GM10847 (cell line): ENCODE results near the gene GPR161.

Source experiments
- POLR2A ChIP-seq: IDR thresholded peaks from 2 replicates; pipeline ENCODE4 v1.6.1; 2011; ENCODE audit not compliant: insufficient read length; ENCODE audit errors: extremely low read depth

Gene GPR161

DNA sequence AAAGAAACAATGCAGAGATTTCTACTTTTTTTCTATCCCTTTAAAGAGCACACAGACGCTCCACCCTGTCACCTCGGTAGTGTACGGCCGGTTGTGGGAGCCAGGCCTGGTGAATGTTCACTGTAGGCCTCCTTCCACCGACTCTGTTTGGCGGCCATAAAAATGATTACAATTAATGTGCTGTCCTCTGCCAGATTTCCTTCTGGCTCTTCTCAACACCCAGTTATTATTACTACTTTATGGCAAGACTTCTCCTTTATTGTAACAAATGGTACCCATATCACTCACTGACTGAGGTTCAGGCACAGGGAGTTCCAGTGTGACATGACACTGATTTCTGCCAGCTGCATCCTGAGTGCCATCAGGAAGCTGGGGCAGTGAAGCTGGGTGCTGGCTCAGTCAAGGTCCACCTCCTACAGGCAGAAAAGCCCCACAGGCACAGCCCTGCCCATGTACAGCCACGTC is 37.4 kb downstream of the GPR161 start:
- no peak for TF ChIP-seq POLR2A

- no peak for TF ChIP-seq POLR2A
Observed at GRCh38 chr1:168098534-168099320, 38.0 kb downstream of the GPR161 start.

DNA sequence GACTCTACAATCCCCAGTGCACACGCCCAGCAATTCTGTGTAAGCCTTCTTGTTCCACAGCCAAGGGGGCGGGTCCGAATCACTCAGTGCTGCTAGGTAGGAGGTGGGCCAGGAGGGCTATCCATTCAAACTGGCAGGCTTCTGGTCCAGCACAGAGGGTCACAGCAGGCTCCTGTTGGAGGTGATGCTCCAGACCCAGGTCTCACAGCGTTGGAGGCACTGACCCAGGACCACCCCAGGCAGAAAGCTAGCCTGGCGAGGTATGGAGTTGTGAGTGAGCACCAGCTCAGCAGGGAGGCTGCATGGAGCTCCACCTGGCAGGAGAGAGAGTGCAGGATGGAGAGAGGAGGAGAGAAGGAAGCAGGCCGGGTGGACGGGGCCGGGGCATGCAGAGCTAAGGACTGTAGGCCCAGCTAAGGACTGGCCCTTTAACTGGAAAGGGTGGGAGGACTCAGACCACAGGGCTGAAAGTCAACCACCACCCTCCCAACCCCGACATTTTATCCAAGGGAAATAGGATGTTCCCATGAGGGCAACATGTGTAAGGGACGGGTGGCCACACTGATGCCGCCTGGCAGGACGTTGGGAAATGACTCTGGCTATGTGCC is 38.7 kb downstream of the GPR161 start:
- TF ChIP-seq POLR2A = no peak

DNA sequence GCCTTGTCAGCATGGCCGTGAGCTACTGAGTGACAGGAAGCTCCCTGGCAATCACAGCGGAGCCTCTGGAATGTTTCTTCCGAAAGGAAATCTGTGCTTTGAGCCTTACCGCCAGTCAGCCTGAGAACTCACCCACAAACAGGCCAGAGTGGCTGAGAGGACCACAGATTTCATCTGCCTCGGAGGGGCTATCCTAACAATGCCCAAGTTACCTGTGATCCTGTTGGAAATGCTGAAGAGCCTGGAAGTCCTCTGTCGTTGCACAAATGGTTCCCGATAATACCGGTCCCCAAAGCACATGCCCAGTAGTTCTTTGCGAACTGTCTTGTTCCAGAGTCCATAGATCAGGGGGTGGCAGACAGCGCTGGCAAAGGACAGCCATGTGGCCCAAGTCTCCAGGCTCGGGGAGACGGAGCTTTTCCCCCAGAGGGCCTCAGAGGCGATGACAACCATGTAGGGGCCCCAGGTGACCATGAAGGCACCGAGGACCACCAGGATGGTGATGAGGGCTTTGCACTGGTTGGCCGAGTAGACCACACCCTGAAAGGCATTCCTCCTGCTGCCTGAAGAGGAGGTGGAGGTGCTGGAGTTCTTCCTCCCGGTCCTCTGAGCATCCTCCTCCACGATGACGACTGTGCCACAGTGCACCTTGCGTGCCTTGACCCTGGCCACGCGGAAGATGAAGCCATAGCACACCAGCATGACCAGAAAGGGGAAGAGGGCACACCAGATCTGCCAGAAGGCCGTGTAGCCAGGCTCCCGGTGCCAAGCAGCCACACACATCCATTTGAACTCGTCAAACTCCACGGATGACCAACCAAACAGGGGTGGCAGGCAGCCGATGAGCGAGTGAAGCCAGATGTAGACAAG is 40.2 kb downstream of the GPR161 start:
- no peak for TF ChIP-seq POLR2A

GRCh38 chr1:168095476-168095875 is 41.3 kb downstream of the GPR161 start:
- no peak for TF ChIP-seq POLR2A

DNA sequence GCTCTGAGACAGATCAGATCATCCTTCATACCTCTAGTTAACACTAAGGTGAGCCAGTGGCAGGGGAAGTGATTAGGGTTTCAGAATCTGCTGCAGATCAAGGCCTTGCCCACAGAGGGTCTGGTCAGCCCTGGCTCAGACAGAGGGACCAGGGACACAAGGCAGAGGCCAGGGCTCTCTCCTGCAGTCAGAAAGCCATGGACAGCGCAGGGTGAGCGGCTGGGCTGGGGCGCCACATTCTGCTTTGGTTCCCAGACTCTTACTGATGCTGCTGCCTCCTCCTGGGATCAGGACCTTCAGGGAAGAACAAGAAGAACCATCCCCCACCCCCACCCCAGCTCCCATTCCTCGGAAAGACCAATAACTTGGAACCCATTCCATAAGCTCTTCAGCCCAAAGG is 43.1 kb downstream of the GPR161 start:
- TF ChIP-seq POLR2A = no peak

GRCh38 chr1:168092566-168093355 is 44.0 kb downstream of the GPR161 start:
- TF ChIP-seq POLR2A = no peak

DNA sequence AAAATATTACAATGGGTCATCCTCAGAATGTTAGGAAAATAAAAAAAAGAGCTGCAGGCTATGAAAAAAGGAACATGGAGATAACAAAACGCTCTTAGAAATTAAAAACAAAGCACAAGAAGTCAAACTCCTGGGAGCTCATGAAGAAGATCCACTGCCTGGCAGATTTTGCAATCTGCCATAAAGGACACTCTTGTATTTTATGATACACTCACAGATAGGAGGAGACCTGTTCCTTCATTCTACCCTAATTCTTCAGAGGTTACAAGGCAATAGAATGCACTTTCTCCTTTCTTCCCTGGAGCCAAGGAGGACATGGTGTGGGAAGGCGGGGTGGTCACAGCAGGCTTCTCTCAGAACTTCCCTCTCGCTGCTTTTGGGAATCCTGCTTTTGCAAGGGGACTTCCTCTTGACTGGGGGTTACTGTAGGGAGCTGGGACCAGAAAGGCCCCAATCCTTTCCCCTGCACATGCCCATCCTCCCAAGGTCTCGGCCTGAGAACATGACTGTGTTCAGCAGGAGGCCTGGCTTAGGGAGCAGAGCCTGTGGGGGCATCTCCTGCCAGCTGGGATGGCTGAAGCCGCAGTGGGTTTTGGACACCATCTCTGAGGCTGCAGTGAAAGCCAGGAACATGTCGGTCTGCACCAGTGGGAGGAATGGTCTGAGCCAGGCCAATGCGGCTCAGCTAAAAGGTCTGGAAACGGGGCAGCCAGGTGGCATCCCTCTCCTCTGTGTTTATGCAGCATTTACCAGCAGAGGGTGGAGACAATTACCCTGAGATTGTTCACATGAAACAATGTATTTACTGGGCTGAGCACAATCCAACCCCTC is 44.8 kb downstream of the GPR161 start:
- TF ChIP-seq POLR2A = no peak

GRCh38 chr1:168091063-168091462 is 45.7 kb downstream of the GPR161 start:
- no peak for TF ChIP-seq POLR2A

GRCh38 chr1:168090395-168090794 is 46.3 kb downstream of the GPR161 start:
- no peak for TF ChIP-seq POLR2A

DNA sequence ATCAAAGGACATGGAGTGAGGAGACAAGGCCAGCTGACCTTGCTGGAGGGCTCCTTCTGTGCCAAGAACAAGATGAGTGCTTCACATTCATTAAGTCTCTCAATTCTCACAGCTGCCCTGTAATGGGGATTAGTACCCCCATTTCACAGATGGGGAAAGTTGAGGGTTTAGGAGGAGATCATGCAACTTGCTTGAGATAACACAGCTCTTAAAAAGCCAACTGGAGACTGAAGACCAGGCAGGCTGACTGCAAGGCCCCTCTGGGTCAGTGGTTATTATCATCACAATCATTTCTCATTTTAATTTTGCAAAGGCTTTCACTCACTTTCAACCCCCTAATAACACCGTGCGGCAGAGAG is 46.8 kb downstream of the GPR161 start:
- no peak for TF ChIP-seq POLR2A

GRCh38 chr1:168089326-168089978 is 47.3 kb downstream of the GPR161 start:
- no peak for TF ChIP-seq POLR2A

DNA sequence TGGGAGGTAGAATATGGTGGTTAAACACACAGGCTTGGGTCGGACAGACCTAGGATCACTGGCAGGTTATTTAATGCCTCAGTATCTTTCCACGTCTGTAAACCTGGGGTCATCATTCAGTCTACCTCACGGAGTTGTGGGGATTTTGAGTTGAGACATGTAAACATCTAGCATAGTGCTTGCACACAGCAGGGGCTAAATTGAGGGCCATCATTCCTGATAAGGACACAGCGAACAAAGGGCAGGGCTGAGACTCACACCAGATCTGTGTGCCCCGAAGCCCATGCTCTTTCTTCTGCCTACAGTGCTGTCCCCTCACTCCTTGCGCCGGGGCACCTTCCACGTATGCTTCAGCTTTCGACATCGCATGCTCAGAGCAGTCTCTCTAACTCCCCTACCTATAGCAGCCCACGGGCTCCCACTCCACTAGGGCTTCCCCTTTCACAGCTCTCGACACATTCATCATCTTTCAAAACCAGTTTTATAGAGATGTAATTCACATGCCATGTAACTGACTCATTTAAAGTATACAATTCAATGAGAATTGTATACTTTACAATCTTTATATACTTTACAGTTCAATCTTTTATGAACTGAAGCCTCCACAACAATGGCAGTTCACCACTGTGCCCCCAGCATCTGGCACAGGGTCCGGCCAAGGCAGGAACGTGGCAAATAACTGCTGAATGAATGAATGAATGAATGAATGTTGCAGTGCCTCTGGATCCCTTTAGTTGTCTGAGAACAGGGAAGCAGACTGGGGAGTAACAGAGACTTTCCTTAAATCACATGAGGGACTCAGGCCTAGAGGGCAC is 48.0 kb downstream of the GPR161 start:
- TF ChIP-seq POLR2A = no peak
